GM12878 (cell line): ENCODE results near the gene FTH1. TPM values are rescaled to one million over a fixed set of nuclear protein-coding genes. Genes with fewer than 3 reads are reported as not detected.

Experiments used
- ATAC-seq: fragments of 200-7000 bp; cut with Tn5 transposase; 3 replicates; pipeline ENCODE4 v1.9.1; 2020; ENCODE audit warnings: mild to moderate bottlenecking, moderate library complexity
- BruUV-seq: library from RNA; stranded (reverse); fragments of 400-500 nt; replicated peaks from 2 replicates; lab custom pipeline; 2021; lab: Mats Ljungman, UMichigan
- CTCF ChIA-PET: fragments of 300-600 bp; sonication (Branson Sonifier 250); formaldehyde crosslinking; extraction: SDS; loops from one replicate; lab custom pipeline; 2021; ENCODE audit warnings: inconsistent platforms; lab: Yijun Ruan, JAX
- POLR2A ChIA-PET: fragments of 350-600 bp; formaldehyde crosslinking; extraction: SDS; loops from one replicate; lab custom pipeline; 2021; ENCODE audit warnings: inconsistent platforms; lab: Charles Lee
- RAD21 ChIA-PET: fragments of 300-600 bp; sonication (Branson Sonifier 250); formaldehyde crosslinking; loops from one replicate; lab custom pipeline; 2023; ENCODE audit warnings: antibody characterized with exemption; ENCODE audit not compliant: unreplicated experiment; lab: Charles Lee
- SMC1A ChIA-PET: fragments of 300-600 bp; sonication (Branson Sonifier 250); formaldehyde crosslinking; loops from one replicate; lab custom pipeline; 2023; ENCODE audit not compliant: unreplicated experiment, uncharacterized antibody; lab: Charles Lee
- DNase-seq: peaks from one replicate; pipeline ENCODE4 v3.0.0-alpha.2; 2011; ENCODE audit warnings: low read depth, low spot score
- FAIRE-seq: peaks from 3 replicates; lab custom pipeline; 2011; peaks lifted over from hg19 to GRCh38; lab: Jason Lieb, UNC
- H2AFZ ChIP-seq: 2 replicates; pipeline ENCODE4 v1.6.0; 2011; ENCODE audit warnings: low read depth, low read length, control low read depth; ENCODE audit not compliant: control insufficient read depth
- H3K27ac ChIP-seq: 2 replicates; pipeline ENCODE4 v1.5.1; 2011; ENCODE audit warnings: control low read depth; ENCODE audit not compliant: control insufficient read depth, insufficient read depth
- H3K27me3 ChIP-seq, 2 experiments: replicated peaks in 1 of 2; 2 replicates each; pipeline versions ENCODE4 v1.6.0 to v1.6.1; 2011; ENCODE audit warnings: low read length in 1 of 2; ENCODE audit not compliant: control insufficient read depth in 2 of 2, insufficient read depth in 2 of 2
- H3K36me3 ChIP-seq, 2 experiments: 2 replicates each; pipeline ENCODE4 v1.5.1; 2011; ENCODE audit warnings: low read length in 1 of 2; ENCODE audit not compliant: control insufficient read depth in 2 of 2, insufficient read depth in 2 of 2
- H3K4me1 ChIP-seq: 2 replicates; pipeline ENCODE4 v1.6.1; 2011; ENCODE audit warnings: mild to moderate bottlenecking, low read length, moderate library complexity, mixed read lengths; ENCODE audit not compliant: control insufficient read depth, insufficient read depth
- H3K4me2 ChIP-seq: 2 replicates; pipeline ENCODE4 v1.6.0; 2011; ENCODE audit warnings: control low read depth; ENCODE audit not compliant: control insufficient read depth, insufficient read depth
- H3K4me3 ChIP-seq: fragments of 200-600 bp; sonication (generic); 2 replicates; pipeline ENCODE4 v1.5.1; 2016
- H3K79me2 ChIP-seq: 2 replicates; pipeline ENCODE4 v1.6.0; 2011; ENCODE audit warnings: low read length; ENCODE audit not compliant: control insufficient read depth, insufficient read depth
- H3K9ac ChIP-seq: 2 replicates; pipeline ENCODE4 v1.8.0; 2011; ENCODE audit warnings: low read length, control low read depth, mixed read lengths; ENCODE audit not compliant: control insufficient read depth, insufficient read depth
- H3K9me3 ChIP-seq: replicated peaks from 3 replicates; pipeline ENCODE4 v1.5.1; 2011; ENCODE audit warnings: mild to moderate bottlenecking, low read length; ENCODE audit not compliant: control insufficient read depth, insufficient read depth
- H4K20me1 ChIP-seq: 2 replicates; pipeline ENCODE4 v1.6.0; 2011; ENCODE audit not compliant: control insufficient read depth, insufficient read depth
- FOXM1 ChIP-seq: IDR thresholded peaks from 2 replicates; pipeline ENCODE4 v1.6.1; 2012; ENCODE audit warnings: low read depth, mild to moderate bottlenecking, inconsistent platforms, low read length, moderate library complexity
- HSF1 ChIP-seq: fragments of 150-350 bp; IDR thresholded peaks from 2 replicates; pipeline ENCODE4 v1.6.1; 2014; ENCODE audit warnings: mild to moderate bottlenecking, low read depth, low read length
- RAD51 ChIP-seq: fragments of 450-650 bp; IDR thresholded peaks from 2 replicates; pipeline ENCODE4 v1.6.1; 2016; ENCODE audit warnings: moderate library complexity, mild to moderate bottlenecking, inconsistent platforms
- SIN3A ChIP-seq: IDR thresholded peaks from 2 replicates; pipeline ENCODE4 v1.6.1; 2012; ENCODE audit warnings: low read depth, low read length, improper control_type of control experiment
- SRF ChIP-seq, 2 experiments: IDR thresholded peaks; 2 replicates each; pipeline ENCODE4 v1.6.1; 2011; ENCODE audit warnings: low read depth in 2 of 2, low read length in 2 of 2, mild to moderate bottlenecking in 1 of 2, moderate library complexity in 1 of 2
- TAF1 ChIP-seq: IDR thresholded peaks from 2 replicates; pipeline ENCODE4 v1.6.1; 2011; ENCODE audit warnings: mild to moderate bottlenecking, low read depth, low read length, borderline replicate concordance
- ZBED1 ChIP-seq: IDR thresholded peaks from 2 replicates; pipeline ENCODE4 v1.6.1; 2016; ENCODE audit warnings: borderline replicate concordance
- ZNF622 ChIP-seq: fragments of 450-650 bp; IDR thresholded peaks from 2 replicates; pipeline ENCODE4 v1.6.1; 2017; ENCODE audit warnings: mild to moderate bottlenecking, inconsistent platforms
- WGBS: methylation state at CpG from one replicate; pipeline ENCODE4 v1.1.6; 2016; ENCODE audit warnings: low lambda C conversion rate; ENCODE audit not compliant: insufficient replicate concordance, insufficient coverage; ENCODE audit errors: missing lambda C conversion rate; 5-methylcytosine and 5-hydroxymethylcytosine counted together
- in situ Hi-C: fragments of 300-500 bp; cut with MboI; formaldehyde crosslinking; loops from 9 replicates; pipeline ENCODE4 v1.14.3; 2018; ENCODE audit warnings: mixed read lengths
- intact Hi-C: fragments of 100-400 bp; cut with micrococcal nuclease; formaldehyde crosslinking; loops from one replicate; pipeline ENCODE4 v1.14.2; 2022; ENCODE audit not compliant: unreplicated experiment
- polyA plus RNA-seq, 11 experiments: library from polyadenylated mRNA; depleted of rRNA in 4 of 11; unstranded in 6 of 11; stranded (reverse) in 5 of 11; fragments of >200 nt; fragmentation: Nextera tagmentation in 4 of 11; fragmentation: Illumina TruSeq in 1 of 11; extraction: Ambion mirVana in 4 of 11; extraction: Trizol in 1 of 11; gene quantifications; 1 replicate in 1 of 11; 2 replicates in 10 of 11; pipeline versions ENCODE4 v1.2.1 to v1.2.3, GENCODE V29; 2011 to 2016; ENCODE audit warnings: inconsistent platforms in 2 of 11, missing spikeins in 2 of 11, low read depth in 1 of 11
- total RNA-seq, 4 experiments: library from RNA; depleted of rRNA in 3 of 4; stranded (reverse); fragments of >200 nt in 3 of 4; fragmentation: Illumina TruSeq in 1 of 4; extraction: Trizol in 1 of 4; gene quantifications; 2 replicates each; pipeline versions ENCODE4 v1.2.1 to v1.2.3, GENCODE V29; 2013 to 2021
- TF ChIP-seq, protein P1 (sequence below): IDR thresholded peaks from 2 replicates; pipeline ENCODE4 v1.6.1; 2012; ENCODE audit warnings: mild to moderate bottlenecking, low read depth, low read length
- TF ChIP-seq, protein P2 (sequence below): fragments of 450-650 bp; IDR thresholded peaks from 2 replicates; pipeline ENCODE4 v1.6.1; 2017; ENCODE audit warnings: mild to moderate bottlenecking, moderate library complexity
- TF ChIP-seq, protein P3 (sequence below): IDR thresholded peaks from 2 replicates; pipeline ENCODE4 v1.6.1; 2011; ENCODE audit warnings: mild to moderate bottlenecking, low read depth, low read length, moderate library complexity; ENCODE audit not compliant: insufficient replicate concordance

FTH1 gene
- total and polyA plus RNA-seq, 10 of the 15 experiments (the other 5 are each of a cell fraction or from before 2014, with no cell fraction given) = 289 to 4,154 (median 960) TPM

GRCh38 chr11:61923166-61924063 lies 44.0 kb downstream of the FTH1 start (continued):
- TF ChIP-seq FOXM1 (no peak), RAD51 (no peak)

GRCh38 chr11:61922539-61922938 lies 44.9 kb downstream of the FTH1 start:
- Histone ChIP-seq H3K9ac (no peak overlapping the region), H3K79me2 (no peaks in the 10 kb centered on the region), H3K27me3 (peaks cover 2 to 6% of the 10 kb centered on the region in 2 experiments; a peak in 3 of 4 replicates), H3K4me3 (no peak overlapping the region), H3K4me1 (no peaks in the 10 kb centered on the region), H3K9me3 (no peaks in the 10 kb centered on the region), H2AFZ (no peak overlapping the region), H3K36me3 (no peaks in the 10 kb centered on the region), H4K20me1 (no peaks in the 10 kb centered on the region; the same call in 1 of the 2 replicates), H3K4me2 (no peak overlapping the region), H3K27ac (no peak overlapping the region)
- ATAC-seq (no peak), DNase-seq (no peak), FAIRE-seq (no peak)
- ChIA-PET CTCF (no interaction called here), SMC1A (no interaction called here), POLR2A (no interaction called here), RAD21 (no interaction called here)
- no TSS peak for BruUV-seq
- in situ Hi-C loops = no loop called here
- intact Hi-C loops = no loop called here
- 31% methylated on average over 3 of the region's 6 CpGs for WGBS
- TF ChIP-seq ZBED1 (no peak), ZNF622 (no peak), SIN3A (no peak), SRF (IDR thresholded peaks at IDR 0.05; ENCODE audit: low read depth in 2 of 2, low read length in 2 of 2) (no peak), TAF1 (no peak), HSF1 (no peak)
- TF ChIP-seq, protein P1, sequence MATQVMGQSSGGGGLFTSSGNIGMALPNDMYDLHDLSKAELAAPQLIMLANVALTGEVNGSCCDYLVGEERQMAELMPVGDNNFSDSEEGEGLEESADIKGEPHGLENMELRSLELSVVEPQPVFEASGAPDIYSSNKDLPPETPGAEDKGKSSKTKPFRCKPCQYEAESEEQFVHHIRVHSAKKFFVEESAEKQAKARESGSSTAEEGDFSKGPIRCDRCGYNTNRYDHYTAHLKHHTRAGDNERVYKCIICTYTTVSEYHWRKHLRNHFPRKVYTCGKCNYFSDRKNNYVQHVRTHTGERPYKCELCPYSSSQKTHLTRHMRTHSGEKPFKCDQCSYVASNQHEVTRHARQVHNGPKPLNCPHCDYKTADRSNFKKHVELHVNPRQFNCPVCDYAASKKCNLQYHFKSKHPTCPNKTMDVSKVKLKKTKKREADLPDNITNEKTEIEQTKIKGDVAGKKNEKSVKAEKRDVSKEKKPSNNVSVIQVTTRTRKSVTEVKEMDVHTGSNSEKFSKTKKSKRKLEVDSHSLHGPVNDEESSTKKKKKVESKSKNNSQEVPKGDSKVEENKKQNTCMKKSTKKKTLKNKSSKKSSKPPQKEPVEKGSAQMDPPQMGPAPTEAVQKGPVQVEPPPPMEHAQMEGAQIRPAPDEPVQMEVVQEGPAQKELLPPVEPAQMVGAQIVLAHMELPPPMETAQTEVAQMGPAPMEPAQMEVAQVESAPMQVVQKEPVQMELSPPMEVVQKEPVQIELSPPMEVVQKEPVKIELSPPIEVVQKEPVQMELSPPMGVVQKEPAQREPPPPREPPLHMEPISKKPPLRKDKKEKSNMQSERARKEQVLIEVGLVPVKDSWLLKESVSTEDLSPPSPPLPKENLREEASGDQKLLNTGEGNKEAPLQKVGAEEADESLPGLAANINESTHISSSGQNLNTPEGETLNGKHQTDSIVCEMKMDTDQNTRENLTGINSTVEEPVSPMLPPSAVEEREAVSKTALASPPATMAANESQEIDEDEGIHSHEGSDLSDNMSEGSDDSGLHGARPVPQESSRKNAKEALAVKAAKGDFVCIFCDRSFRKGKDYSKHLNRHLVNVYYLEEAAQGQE = no peak
- TF ChIP-seq, protein P2, sequence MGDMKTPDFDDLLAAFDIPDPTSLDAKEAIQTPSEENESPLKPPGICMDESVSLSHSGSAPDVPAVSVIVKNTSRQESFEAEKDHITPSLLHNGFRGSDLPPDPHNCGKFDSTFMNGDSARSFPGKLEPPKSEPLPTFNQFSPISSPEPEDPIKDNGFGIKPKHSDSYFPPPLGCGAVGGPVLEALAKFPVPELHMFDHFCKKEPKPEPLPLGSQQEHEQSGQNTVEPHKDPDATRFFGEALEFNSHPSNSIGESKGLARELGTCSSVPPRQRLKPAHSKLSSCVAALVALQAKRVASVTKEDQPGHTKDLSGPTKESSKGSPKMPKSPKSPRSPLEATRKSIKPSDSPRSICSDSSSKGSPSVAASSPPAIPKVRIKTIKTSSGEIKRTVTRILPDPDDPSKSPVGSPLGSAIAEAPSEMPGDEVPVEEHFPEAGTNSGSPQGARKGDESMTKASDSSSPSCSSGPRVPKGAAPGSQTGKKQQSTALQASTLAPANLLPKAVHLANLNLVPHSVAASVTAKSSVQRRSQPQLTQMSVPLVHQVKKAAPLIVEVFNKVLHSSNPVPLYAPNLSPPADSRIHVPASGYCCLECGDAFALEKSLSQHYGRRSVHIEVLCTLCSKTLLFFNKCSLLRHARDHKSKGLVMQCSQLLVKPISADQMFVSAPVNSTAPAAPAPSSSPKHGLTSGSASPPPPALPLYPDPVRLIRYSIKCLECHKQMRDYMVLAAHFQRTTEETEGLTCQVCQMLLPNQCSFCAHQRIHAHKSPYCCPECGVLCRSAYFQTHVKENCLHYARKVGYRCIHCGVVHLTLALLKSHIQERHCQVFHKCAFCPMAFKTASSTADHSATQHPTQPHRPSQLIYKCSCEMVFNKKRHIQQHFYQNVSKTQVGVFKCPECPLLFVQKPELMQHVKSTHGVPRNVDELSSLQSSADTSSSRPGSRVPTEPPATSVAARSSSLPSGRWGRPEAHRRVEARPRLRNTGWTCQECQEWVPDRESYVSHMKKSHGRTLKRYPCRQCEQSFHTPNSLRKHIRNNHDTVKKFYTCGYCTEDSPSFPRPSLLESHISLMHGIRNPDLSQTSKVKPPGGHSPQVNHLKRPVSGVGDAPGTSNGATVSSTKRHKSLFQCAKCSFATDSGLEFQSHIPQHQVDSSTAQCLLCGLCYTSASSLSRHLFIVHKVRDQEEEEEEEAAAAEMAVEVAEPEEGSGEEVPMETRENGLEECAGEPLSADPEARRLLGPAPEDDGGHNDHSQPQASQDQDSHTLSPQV = no peak
- TF ChIP-seq, protein P3, sequence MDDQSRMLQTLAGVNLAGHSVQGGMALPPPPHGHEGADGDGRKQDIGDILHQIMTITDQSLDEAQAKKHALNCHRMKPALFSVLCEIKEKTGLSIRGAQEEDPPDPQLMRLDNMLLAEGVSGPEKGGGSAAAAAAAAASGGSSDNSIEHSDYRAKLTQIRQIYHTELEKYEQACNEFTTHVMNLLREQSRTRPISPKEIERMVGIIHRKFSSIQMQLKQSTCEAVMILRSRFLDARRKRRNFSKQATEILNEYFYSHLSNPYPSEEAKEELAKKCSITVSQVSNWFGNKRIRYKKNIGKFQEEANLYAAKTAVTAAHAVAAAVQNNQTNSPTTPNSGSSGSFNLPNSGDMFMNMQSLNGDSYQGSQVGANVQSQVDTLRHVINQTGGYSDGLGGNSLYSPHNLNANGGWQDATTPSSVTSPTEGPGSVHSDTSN = no peak
